Astrocyte (in vitro differentiated cells and primary cell): ENCODE measurements around the gene COL27A1. TPM values are rescaled to one million over a fixed set of nuclear protein-coding genes. Genes with fewer than 3 reads are reported as not detected.

Source experiments
- DNase-seq: peaks from one replicate; pipeline ENCODE4 v3.0.0-alpha.2; 2010; ENCODE audit warnings: low read depth
- FAIRE-seq: peaks from 2 replicates; lab custom pipeline; 2011; peaks lifted over from hg19 to GRCh38; lab: Jason Lieb, UNC
- H2AFZ ChIP-seq: 2 replicates; pipeline ENCODE4 v1.6.0; 2012; ENCODE audit warnings: low read depth, low read length, inconsistent platforms
- H3K27ac ChIP-seq: 2 replicates; pipeline ENCODE4 v1.5.1; 2011; ENCODE audit warnings: low read depth, low read length, inconsistent platforms
- H3K27me3 ChIP-seq: 2 replicates; pipeline ENCODE4 v1.6.0; 2011; ENCODE audit warnings: low read length, inconsistent platforms; ENCODE audit not compliant: insufficient read depth
- H3K36me3 ChIP-seq: 2 replicates; pipeline ENCODE4 v1.5.1; 2011; ENCODE audit warnings: low read length, inconsistent platforms; ENCODE audit not compliant: insufficient read depth
- H3K4me1 ChIP-seq: 2 replicates; pipeline ENCODE4 v1.5.1; 2011; ENCODE audit warnings: low read length, inconsistent platforms; ENCODE audit not compliant: insufficient read depth
- H3K4me2 ChIP-seq: 2 replicates; pipeline ENCODE4 v1.6.0; 2012; ENCODE audit warnings: low read length, inconsistent platforms
- H3K4me3 ChIP-seq: 2 replicates; pipeline ENCODE4 v1.5.1; 2011; ENCODE audit warnings: low read depth, mild to moderate bottlenecking, low read length, inconsistent platforms; ENCODE audit not compliant: insufficient read depth
- H3K79me2 ChIP-seq: 2 replicates; pipeline ENCODE4 v1.6.0; 2012; ENCODE audit warnings: mild to moderate bottlenecking, low read length, inconsistent platforms; ENCODE audit not compliant: insufficient read depth
- H3K9ac ChIP-seq: 2 replicates; pipeline ENCODE4 v1.6.0; 2012; ENCODE audit warnings: mild to moderate bottlenecking, low read length, inconsistent platforms
- H3K9me3 ChIP-seq: 2 replicates; pipeline ENCODE4 v1.5.1; 2012; ENCODE audit warnings: low read depth, mild to moderate bottlenecking, low read length, inconsistent platforms; ENCODE audit not compliant: insufficient read depth
- H4K20me1 ChIP-seq: 2 replicates; pipeline ENCODE4 v1.6.0; 2012; ENCODE audit warnings: low read length, inconsistent platforms; ENCODE audit not compliant: insufficient read depth
- H3K27ac Mint-ChIP-seq: one replicate; pipeline ENCODE4 v1.8.0; 2021; ENCODE audit warnings: mild to moderate bottlenecking, mixed read lengths; ENCODE audit not compliant: unreplicated experiment
- H3K27me3 Mint-ChIP-seq: one replicate; pipeline ENCODE4 v1.8.0; 2021; ENCODE audit warnings: low read depth, mixed read lengths; ENCODE audit not compliant: unreplicated experiment
- H3K36me3 Mint-ChIP-seq: one replicate; pipeline ENCODE4 v1.8.0; 2021; ENCODE audit warnings: low read depth, mixed read lengths; ENCODE audit not compliant: unreplicated experiment
- H3K4me1 Mint-ChIP-seq: one replicate; pipeline ENCODE4 v1.8.0; 2021; ENCODE audit warnings: low read depth, mixed read lengths; ENCODE audit not compliant: unreplicated experiment
- H3K4me3 Mint-ChIP-seq: one replicate; pipeline ENCODE4 v1.8.0; 2021; ENCODE audit warnings: mild to moderate bottlenecking, moderate library complexity, mixed read lengths; ENCODE audit not compliant: unreplicated experiment
- H3K9me3 Mint-ChIP-seq: one replicate; pipeline ENCODE4 v1.8.0; 2021; ENCODE audit warnings: mild to moderate bottlenecking, mixed read lengths; ENCODE audit not compliant: unreplicated experiment
- EZH2 ChIP-seq: IDR thresholded peaks from 2 replicates; pipeline ENCODE4 v1.6.1; 2012; ENCODE audit warnings: mild to moderate bottlenecking, low read length, inconsistent platforms; ENCODE audit not compliant: insufficient read depth
- total RNA-seq: library from RNA; stranded (reverse); gene quantifications from 2 replicates; pipeline ENCODE4 v1.2.1, GENCODE V29; 2021
- TF ChIP-seq, protein P1 (sequence below): IDR thresholded peaks from 2 replicates; pipeline ENCODE4 v1.5.1; 2011; ENCODE audit warnings: low read depth, mild to moderate bottlenecking, inconsistent platforms, low read length, moderate library complexity; ENCODE audit not compliant: insufficient read depth

COL27A1 gene
- total RNA-seq, 1 donor from 2014 or later: 31.2 TPM

DNA sequence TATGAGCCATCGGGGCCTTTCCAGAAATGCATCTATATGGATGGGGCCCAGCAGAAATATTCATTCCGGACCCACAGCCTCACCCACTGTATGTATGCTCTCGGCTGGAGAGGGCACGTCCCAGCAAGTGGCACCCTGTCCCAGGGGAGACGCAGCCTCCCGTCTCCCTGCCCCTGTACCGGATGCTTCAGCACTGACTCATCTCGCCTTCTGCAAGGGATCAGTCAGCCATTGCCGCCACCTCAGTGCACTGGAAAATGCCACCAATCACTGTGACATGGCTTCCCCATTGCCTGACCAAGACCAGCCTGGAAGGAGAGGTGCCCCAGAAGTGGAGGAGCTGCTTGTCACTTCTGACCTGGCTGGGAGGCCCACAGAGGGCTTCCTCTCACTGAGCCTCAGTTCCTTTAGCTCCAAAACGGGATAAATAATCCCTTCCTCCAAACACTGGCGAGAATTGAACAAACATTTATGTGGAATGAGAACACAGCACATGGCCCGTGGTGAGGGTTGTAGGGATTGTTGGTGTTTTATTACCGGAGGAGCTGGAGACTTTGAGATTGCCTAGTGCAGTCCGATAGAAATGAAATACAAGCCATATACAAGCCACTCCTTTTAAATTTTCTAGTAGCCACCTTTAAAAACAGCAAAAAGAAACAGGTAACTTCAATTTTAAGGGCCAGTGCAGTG lies 123.7 kb downstream of the COL27A1 start:
- Mint-ChIP-seq H3K27me3 (no peaks in the 10 kb centered on the region), H3K4me3 (no peak overlapping the region), H3K27ac (peak overlapping the region; percentile 5), H3K4me1 (peaks cover 50% of the 10 kb centered on the region), H3K36me3 (peaks cover 17% of the 10 kb centered on the region), H3K9me3 (no peaks in the 10 kb centered on the region)
- Histone ChIP-seq H3K79me2 (no peaks in the 10 kb centered on the region), H3K4me3 (no peak overlapping the region), H3K27me3 (no peaks in the 10 kb centered on the region), H3K4me2 (peak overlapping the region; percentile 45), H3K9me3 (no peaks in the 10 kb centered on the region), H3K27ac (peak overlapping the region; percentile 71), H3K36me3 (peaks cover 6% of the 10 kb centered on the region), H3K9ac (peak overlapping the region; percentile 45), H4K20me1 (no peaks in the 10 kb centered on the region), H3K4me1 (peaks cover 61% of the 10 kb centered on the region), H2AFZ (peak overlapping the region; percentile 39)
- DNase-seq (peak; percentile 65), FAIRE-seq (no peak)
- TF ChIP-seq EZH2: no peak

DNA sequence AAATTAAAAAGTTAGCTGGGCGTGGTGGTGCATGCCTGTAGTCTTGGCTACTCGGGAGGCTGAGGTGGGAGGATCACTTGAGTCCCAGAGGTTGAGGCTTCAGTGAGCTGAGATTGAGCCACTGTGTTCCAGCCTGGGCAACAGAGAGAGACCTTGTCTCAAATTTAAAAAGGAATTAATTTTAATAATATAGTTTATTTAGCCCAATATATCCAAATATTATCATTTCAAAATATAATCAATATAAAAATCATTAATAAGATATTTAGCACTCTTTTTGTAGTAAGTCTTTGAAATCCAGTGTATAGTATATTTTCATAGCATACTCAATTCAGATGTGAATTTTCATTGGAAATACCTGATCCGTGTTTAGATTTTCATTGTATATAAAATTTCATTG lies 124.4 kb downstream of the COL27A1 start:
- Mint-ChIP-seq H3K4me1 (peaks cover 51% of the 10 kb centered on the region), H3K4me3 (no peak overlapping the region), H3K27me3 (no peaks in the 10 kb centered on the region), H3K36me3 (peaks cover 17% of the 10 kb centered on the region), H3K9me3 (no peaks in the 10 kb centered on the region), H3K27ac (no peak overlapping the region)
- peaks cover 62% of the 10 kb centered on the region for H3K4me1 ChIP-seq
- peaks cover 6% of the 10 kb centered on the region for H3K36me3 ChIP-seq
- H3K4me3 ChIP-seq: no peak overlapping the region
- H3K9me3 ChIP-seq: no peaks in the 10 kb centered on the region
- no peak for FAIRE-seq
- H3K9ac ChIP-seq: no peak overlapping the region
- TF ChIP-seq, protein P1, sequence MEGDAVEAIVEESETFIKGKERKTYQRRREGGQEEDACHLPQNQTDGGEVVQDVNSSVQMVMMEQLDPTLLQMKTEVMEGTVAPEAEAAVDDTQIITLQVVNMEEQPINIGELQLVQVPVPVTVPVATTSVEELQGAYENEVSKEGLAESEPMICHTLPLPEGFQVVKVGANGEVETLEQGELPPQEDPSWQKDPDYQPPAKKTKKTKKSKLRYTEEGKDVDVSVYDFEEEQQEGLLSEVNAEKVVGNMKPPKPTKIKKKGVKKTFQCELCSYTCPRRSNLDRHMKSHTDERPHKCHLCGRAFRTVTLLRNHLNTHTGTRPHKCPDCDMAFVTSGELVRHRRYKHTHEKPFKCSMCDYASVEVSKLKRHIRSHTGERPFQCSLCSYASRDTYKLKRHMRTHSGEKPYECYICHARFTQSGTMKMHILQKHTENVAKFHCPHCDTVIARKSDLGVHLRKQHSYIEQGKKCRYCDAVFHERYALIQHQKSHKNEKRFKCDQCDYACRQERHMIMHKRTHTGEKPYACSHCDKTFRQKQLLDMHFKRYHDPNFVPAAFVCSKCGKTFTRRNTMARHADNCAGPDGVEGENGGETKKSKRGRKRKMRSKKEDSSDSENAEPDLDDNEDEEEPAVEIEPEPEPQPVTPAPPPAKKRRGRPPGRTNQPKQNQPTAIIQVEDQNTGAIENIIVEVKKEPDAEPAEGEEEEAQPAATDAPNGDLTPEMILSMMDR: no peak
- no peak for TF ChIP-seq EZH2
- H4K20me1 ChIP-seq: no peaks in the 10 kb centered on the region
- DNase-seq: no peak
- H3K27ac ChIP-seq: peak overlapping the region; percentile 71
- no peak overlapping the region for H2AFZ ChIP-seq
- no peaks in the 10 kb centered on the region for H3K27me3 ChIP-seq
- H3K79me2 ChIP-seq: no peaks in the 10 kb centered on the region
- H3K4me2 ChIP-seq: no peak overlapping the region

DNA sequence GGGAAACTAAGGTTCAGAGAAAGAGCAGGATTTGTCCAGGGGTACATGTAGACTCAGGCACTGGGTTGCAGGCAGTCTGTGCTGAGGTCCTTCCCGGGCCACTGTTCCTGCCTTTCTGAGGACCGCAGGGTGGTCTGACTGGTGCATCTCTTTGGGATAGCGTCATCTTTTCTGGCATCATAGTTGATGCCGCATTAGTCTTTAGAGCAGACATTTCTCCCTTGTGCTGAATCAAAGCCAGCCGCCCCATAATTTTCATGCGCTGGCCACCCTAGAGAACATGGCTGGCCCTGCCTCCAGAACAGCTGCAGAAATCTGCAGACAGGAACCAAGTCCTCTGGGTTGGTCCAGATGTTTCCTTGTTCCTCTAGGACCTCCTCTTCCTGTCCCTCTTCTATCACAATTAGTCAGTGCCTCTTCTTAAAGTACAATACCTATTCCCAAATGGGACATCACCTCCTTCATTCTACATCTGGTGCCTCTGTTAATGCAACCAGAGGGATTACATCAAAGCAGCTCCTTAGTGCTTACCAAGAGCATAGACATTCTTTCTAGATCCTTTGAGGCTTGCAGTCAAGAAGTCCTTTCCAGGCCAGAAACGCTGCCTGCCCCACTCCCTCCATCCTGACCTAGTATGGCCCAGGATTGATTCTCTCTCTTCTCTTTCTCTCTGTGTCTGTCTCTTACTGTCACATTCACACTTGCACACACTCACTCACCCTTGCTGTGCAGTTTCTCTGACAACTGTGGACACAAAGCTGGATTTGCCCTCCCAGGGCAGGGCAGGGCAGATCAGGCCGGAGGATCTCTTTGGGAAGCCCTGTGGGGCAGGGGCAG lies 125.5 kb downstream of the COL27A1 start:
- no peak for DNase-seq
- Mint-ChIP-seq H3K27ac (peak overlapping the region; percentile 79), H3K4me1 (peaks cover 57% of the 10 kb centered on the region), H3K36me3 (peaks cover 19% of the 10 kb centered on the region), H3K27me3 (no peaks in the 10 kb centered on the region), H3K4me3 (peak overlapping the region; percentile 2), H3K9me3 (no peaks in the 10 kb centered on the region)
- no peak overlapping the region for H3K9ac ChIP-seq
- no peak overlapping the region for H3K27ac ChIP-seq
- H3K79me2 ChIP-seq: no peaks in the 10 kb centered on the region
- TF ChIP-seq, protein P1: no peak
- TF ChIP-seq EZH2: no peak
- no peak overlapping the region for H3K4me2 ChIP-seq
- H3K36me3 ChIP-seq: peaks cover 4% of the 10 kb centered on the region
- H3K4me1 ChIP-seq: peaks cover 66% of the 10 kb centered on the region
- H2AFZ ChIP-seq: no peak overlapping the region
- no peaks in the 10 kb centered on the region for H3K9me3 ChIP-seq
- no peaks in the 10 kb centered on the region for H4K20me1 ChIP-seq
- FAIRE-seq: no peak
- no peaks in the 10 kb centered on the region for H3K27me3 ChIP-seq
- H3K4me3 ChIP-seq: no peak overlapping the region
